ENCODE data around the gene RGMA.
"Not testable (repeated sequence)": the region's sequence is repeated elsewhere in the genome, so short reads cannot be mapped to it uniquely, and the experiment has no call there.

DNA sequence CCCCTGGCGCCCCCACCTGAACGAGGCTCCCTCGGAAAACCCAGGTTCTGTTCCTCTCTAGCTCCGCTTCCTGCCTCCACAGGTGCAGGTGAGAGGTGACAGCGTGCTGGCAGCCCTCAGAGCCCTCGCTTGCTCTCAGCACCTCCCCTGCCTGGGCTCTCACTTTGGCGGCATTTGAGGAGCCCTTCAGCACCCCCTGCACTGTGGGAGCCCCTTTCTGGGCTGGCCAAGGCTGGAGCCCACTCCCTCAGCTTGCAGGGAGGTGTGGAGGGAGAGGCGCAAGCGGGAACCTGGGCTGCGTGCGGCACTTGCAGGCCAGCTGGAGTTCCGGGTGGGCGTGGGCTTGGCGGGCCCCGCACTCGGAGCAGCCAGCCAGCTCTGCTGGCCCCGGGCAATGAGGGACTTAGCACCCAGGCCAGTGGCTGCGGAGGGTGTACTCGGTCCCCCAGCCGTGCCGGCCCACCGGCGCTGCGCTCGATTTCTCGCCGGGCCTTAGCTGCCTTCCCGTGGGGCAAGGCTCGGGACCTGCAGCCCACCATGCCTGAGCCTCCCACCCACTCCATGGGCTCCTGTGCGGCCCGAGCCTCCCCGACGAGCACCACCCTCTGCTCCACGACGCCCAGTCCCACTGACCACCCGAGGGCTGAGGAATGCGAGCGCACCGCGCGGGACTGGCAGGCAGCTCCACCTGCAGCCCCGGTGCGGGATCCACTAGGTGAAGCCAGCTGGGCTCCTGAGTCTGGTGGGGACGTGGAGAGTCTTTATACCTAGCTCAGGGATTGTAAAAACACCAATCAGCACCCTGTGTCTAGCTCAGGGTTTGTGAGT lies 57.2 kb downstream of the RGMA start:
- TF ChIP-seq, protein P1, sequence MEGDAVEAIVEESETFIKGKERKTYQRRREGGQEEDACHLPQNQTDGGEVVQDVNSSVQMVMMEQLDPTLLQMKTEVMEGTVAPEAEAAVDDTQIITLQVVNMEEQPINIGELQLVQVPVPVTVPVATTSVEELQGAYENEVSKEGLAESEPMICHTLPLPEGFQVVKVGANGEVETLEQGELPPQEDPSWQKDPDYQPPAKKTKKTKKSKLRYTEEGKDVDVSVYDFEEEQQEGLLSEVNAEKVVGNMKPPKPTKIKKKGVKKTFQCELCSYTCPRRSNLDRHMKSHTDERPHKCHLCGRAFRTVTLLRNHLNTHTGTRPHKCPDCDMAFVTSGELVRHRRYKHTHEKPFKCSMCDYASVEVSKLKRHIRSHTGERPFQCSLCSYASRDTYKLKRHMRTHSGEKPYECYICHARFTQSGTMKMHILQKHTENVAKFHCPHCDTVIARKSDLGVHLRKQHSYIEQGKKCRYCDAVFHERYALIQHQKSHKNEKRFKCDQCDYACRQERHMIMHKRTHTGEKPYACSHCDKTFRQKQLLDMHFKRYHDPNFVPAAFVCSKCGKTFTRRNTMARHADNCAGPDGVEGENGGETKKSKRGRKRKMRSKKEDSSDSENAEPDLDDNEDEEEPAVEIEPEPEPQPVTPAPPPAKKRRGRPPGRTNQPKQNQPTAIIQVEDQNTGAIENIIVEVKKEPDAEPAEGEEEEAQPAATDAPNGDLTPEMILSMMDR (IDR thresholded peaks at IDR 0.05; ENCODE audit: poor library complexity, severe bottlenecking), result not testable (repeated sequence)
- TF ChIP-seq RAD21 (conservative IDR thresholded peaks at IDR 0.05); EZH2 (IDR thresholded peaks at IDR 0.05; ENCODE audit: borderline replicate concordance, insufficient read depth, low read length, poor library complexity, severe bottlenecking); POLR2AphosphoS5 (IDR thresholded peaks at IDR 0.05); MXI1 (conservative IDR thresholded peaks at IDR 0.05; ENCODE audit: poor library complexity, severe bottlenecking); EP300 (conservative IDR thresholded peaks at IDR 0.05; ENCODE audit: poor library complexity, severe bottlenecking); SMC3 (conservative IDR thresholded peaks at IDR 0.05; ENCODE audit: poor library complexity); TAF1 (IDR thresholded peaks at IDR 0.05; ENCODE audit: low read depth): not testable (repeated sequence)
- TF ChIP-seq, protein P2, sequence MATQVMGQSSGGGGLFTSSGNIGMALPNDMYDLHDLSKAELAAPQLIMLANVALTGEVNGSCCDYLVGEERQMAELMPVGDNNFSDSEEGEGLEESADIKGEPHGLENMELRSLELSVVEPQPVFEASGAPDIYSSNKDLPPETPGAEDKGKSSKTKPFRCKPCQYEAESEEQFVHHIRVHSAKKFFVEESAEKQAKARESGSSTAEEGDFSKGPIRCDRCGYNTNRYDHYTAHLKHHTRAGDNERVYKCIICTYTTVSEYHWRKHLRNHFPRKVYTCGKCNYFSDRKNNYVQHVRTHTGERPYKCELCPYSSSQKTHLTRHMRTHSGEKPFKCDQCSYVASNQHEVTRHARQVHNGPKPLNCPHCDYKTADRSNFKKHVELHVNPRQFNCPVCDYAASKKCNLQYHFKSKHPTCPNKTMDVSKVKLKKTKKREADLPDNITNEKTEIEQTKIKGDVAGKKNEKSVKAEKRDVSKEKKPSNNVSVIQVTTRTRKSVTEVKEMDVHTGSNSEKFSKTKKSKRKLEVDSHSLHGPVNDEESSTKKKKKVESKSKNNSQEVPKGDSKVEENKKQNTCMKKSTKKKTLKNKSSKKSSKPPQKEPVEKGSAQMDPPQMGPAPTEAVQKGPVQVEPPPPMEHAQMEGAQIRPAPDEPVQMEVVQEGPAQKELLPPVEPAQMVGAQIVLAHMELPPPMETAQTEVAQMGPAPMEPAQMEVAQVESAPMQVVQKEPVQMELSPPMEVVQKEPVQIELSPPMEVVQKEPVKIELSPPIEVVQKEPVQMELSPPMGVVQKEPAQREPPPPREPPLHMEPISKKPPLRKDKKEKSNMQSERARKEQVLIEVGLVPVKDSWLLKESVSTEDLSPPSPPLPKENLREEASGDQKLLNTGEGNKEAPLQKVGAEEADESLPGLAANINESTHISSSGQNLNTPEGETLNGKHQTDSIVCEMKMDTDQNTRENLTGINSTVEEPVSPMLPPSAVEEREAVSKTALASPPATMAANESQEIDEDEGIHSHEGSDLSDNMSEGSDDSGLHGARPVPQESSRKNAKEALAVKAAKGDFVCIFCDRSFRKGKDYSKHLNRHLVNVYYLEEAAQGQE (IDR thresholded peaks at IDR 0.05; ENCODE audit: borderline replicate concordance), result not testable (repeated sequence)

Data from neural cell (in vitro differentiated cells).